Measurements from ENCODE around the gene MOB2.

GRCh38 chr11:1529774-1530173 lies 43.2 kb upstream of the MOB2 start:
- no peak for TF ChIP-seq CTCF (IDR thresholded peaks at IDR 0.05; ENCODE audit: low read depth, low read length)
- no peak for TF ChIP-seq EZH2phosphoT487 (IDR thresholded peaks at IDR 0.05; ENCODE audit: low read depth)

All from OCI-LY3 (cell line).